BLaER1 treated with 17β-estradiol and CSF1 and Interleukin-3, amounts not matched to agents 10 nM and 100 nM (cell line): ENCODE measurements around the gene PRKG1.

Experiments used
- H3K27ac ChIP-seq, 11 experiments: shearing (Covaris generic); formaldehyde crosslinking; 2 replicates each; pipeline ENCODE4 v1.8.1; 2022
- H3K27me3 ChIP-seq, 11 experiments: shearing (Covaris generic); formaldehyde crosslinking; 2 replicates each; pipeline ENCODE4 v1.8.1; 2022
- H3K36me3 ChIP-seq, 11 experiments: shearing (Covaris generic); formaldehyde crosslinking; 2 replicates each; pipeline ENCODE4 v1.8.1; 2022
- H3K4me1 ChIP-seq, 10 experiments: shearing (Covaris generic); formaldehyde crosslinking; 2 replicates each; pipeline ENCODE4 v1.8.1; 2022
- H3K4me2 ChIP-seq, 11 experiments: shearing (Covaris generic); formaldehyde crosslinking; 2 replicates each; pipeline ENCODE4 v1.8.1; 2022
- H3K4me3 ChIP-seq, 10 experiments: shearing (Covaris generic); formaldehyde crosslinking; 2 replicates each; pipeline ENCODE4 v1.8.1; 2022
- H3K9ac ChIP-seq, 11 experiments: shearing (Covaris generic); formaldehyde crosslinking; 2 replicates each; pipeline ENCODE4 v1.8.1; 2022
- H3K9me3 ChIP-seq, 11 experiments: shearing (Covaris generic); formaldehyde crosslinking; replicated peaks in 1 of 11; 2 replicates each; pipeline ENCODE4 v1.8.1; 2022
- H4K20me1 ChIP-seq, 11 experiments: shearing (Covaris generic); formaldehyde crosslinking; 2 replicates each; pipeline ENCODE4 v1.8.1; 2022
- Cebpa-rat ChIP-seq, 11 experiments: shearing (Covaris generic); IDR thresholded peaks; 2 replicates each; pipeline ENCODE4 v1.8.1; 2022

The PRKG1 gene

GRCh38 chr10:51986516-51986915 is 912.2 kb downstream of the PRKG1 start:
- Histone ChIP-seq H4K20me1 (no peaks in the 10 kb centered on the region), H3K4me2 (no peak overlapping the region), H3K36me3 (no peaks in the 10 kb centered on the region), H3K27me3 (no peaks in the 10 kb centered on the region), H3K9me3 (no peaks in the 10 kb centered on the region; a peak in 1 of 22 replicates), H3K9ac (no peak overlapping the region), H3K4me3 (no peak overlapping the region), H3K4me1 (no peaks in the 10 kb centered on the region), H3K27ac (no peak overlapping the region)
- TF ChIP-seq Cebpa-rat (IDR thresholded peaks at IDR 0.05): no peak

- Histone ChIP-seq H4K20me1 (no peaks in the 10 kb centered on the region), H3K9me3 (no peaks in the 10 kb centered on the region; a peak in 1 of 22 replicates), H3K4me2 (no peak overlapping the region), H3K36me3 (no peaks in the 10 kb centered on the region), H3K27ac (no peak overlapping the region), H3K4me1 (no peaks in the 10 kb centered on the region), H3K9ac (no peak overlapping the region), H3K4me3 (no peak overlapping the region), H3K27me3 (no peaks in the 10 kb centered on the region)
- TF ChIP-seq Cebpa-rat (IDR thresholded peaks at IDR 0.05): no peak
These were observed 919.2 kb downstream of the PRKG1 start for GRCh38 chr10:51993475-51993874.

GRCh38 chr10:51999096-51999495 is 924.8 kb downstream of the PRKG1 start:
- no peak for TF ChIP-seq Cebpa-rat (IDR thresholded peaks at IDR 0.05)
- H3K9ac ChIP-seq: no peak overlapping the region
- no peaks in the 10 kb centered on the region for H3K27me3 ChIP-seq
- no peaks in the 10 kb centered on the region for H3K9me3 ChIP-seq
- no peaks in the 10 kb centered on the region for H4K20me1 ChIP-seq
- no peaks in the 10 kb centered on the region for H3K36me3 ChIP-seq
- H3K4me3 ChIP-seq: no peak overlapping the region
- H3K4me2 ChIP-seq: no peak overlapping the region
- no peaks in the 10 kb centered on the region for H3K4me1 ChIP-seq
- H3K27ac ChIP-seq: no peak overlapping the region

- Histone ChIP-seq H3K27me3 (no peaks in the 10 kb centered on the region), H3K9me3 (peaks cover 6 to 23% (median 13%) of the 10 kb centered on the region in 11 experiments; a peak in 17 of 22 replicates), H3K36me3 (no peaks in the 10 kb centered on the region), H3K4me1 (no peaks in the 10 kb centered on the region), H3K4me3 (no peak overlapping the region), H3K9ac (no peak overlapping the region), H3K4me2 (no peak overlapping the region), H4K20me1 (no peaks in the 10 kb centered on the region), H3K27ac (no peak overlapping the region)
- no peak for TF ChIP-seq Cebpa-rat (IDR thresholded peaks at IDR 0.05)
These were observed 930.2 kb downstream of the PRKG1 start for GRCh38 chr10:52004342-52004949.

- H3K9ac ChIP-seq: no peak overlapping the region
- H3K36me3 ChIP-seq: no peaks in the 10 kb centered on the region
- no peak overlapping the region for H3K4me3 ChIP-seq
- no peaks in the 10 kb centered on the region for H3K4me1 ChIP-seq
- H4K20me1 ChIP-seq: no peaks in the 10 kb centered on the region
- no peak overlapping the region for H3K4me2 ChIP-seq
- no peak overlapping the region for H3K27ac ChIP-seq
- H3K27me3 ChIP-seq: no peaks in the 10 kb centered on the region
- H3K9me3 ChIP-seq: peaks cover 7 to 23% (median 16%) of the 10 kb centered on the region in 11 experiments; a peak in 18 of 22 replicates
- TF ChIP-seq Cebpa-rat (IDR thresholded peaks at IDR 0.05): no peak
These were observed 932.8 kb downstream of the PRKG1 start for GRCh38 chr10:52007091-52007490.

- no peak overlapping the region for H3K9ac ChIP-seq
- H3K9me3 ChIP-seq: peaks cover 27 to 48% (median 38%) of the 10 kb centered on the region in 11 experiments
- no peaks in the 10 kb centered on the region for H4K20me1 ChIP-seq
- H3K4me3 ChIP-seq: no peak overlapping the region
- no peaks in the 10 kb centered on the region for H3K27me3 ChIP-seq
- no peaks in the 10 kb centered on the region for H3K4me1 ChIP-seq
- no peak overlapping the region for H3K4me2 ChIP-seq
- no peak for TF ChIP-seq Cebpa-rat (IDR thresholded peaks at IDR 0.05)
- no peaks in the 10 kb centered on the region for H3K36me3 ChIP-seq
- no peak overlapping the region for H3K27ac ChIP-seq
These were observed 936.8 kb downstream of the PRKG1 start for GRCh38 chr10:52011118-52011517.

GRCh38 chr10:52019077-52019555 is 944.8 kb downstream of the PRKG1 start:
- no peak overlapping the region for H3K4me3 ChIP-seq
- no peak overlapping the region for H3K4me2 ChIP-seq
- H4K20me1 ChIP-seq: no peaks in the 10 kb centered on the region
- H3K27me3 ChIP-seq: no peaks in the 10 kb centered on the region
- H3K36me3 ChIP-seq: no peaks in the 10 kb centered on the region
- TF ChIP-seq Cebpa-rat (IDR thresholded peaks at IDR 0.05): no peak
- H3K27ac ChIP-seq: no peak overlapping the region
- H3K9ac ChIP-seq: no peak overlapping the region
- H3K9me3 ChIP-seq: peaks cover 14 to 17% (median 15%) of the 10 kb centered on the region in 11 experiments
- no peaks in the 10 kb centered on the region for H3K4me1 ChIP-seq

GRCh38 chr10:52019656-52020055 is 945.4 kb downstream of the PRKG1 start:
- H3K27me3 ChIP-seq: no peaks in the 10 kb centered on the region
- no peak overlapping the region for H3K27ac ChIP-seq
- no peaks in the 10 kb centered on the region for H4K20me1 ChIP-seq
- H3K4me2 ChIP-seq: no peak overlapping the region
- TF ChIP-seq Cebpa-rat (IDR thresholded peaks at IDR 0.05): no peak
- no peak overlapping the region for H3K4me3 ChIP-seq
- peaks cover 8 to 12% (median 10%) of the 10 kb centered on the region in 11 experiments for H3K9me3 ChIP-seq
- no peaks in the 10 kb centered on the region for H3K36me3 ChIP-seq
- no peak overlapping the region for H3K9ac ChIP-seq
- no peaks in the 10 kb centered on the region for H3K4me1 ChIP-seq

- H3K27ac ChIP-seq: no peak overlapping the region
- no peaks in the 10 kb centered on the region for H4K20me1 ChIP-seq
- no peak overlapping the region for H3K4me2 ChIP-seq
- H3K4me3 ChIP-seq: no peak overlapping the region
- no peaks in the 10 kb centered on the region for H3K27me3 ChIP-seq
- no peaks in the 10 kb centered on the region for H3K36me3 ChIP-seq
- H3K9me3 ChIP-seq: peaks cover 3 to 7% (median 5%) of the 10 kb centered on the region in 11 experiments
- H3K9ac ChIP-seq: no peak overlapping the region
- no peaks in the 10 kb centered on the region for H3K4me1 ChIP-seq
- no peak for TF ChIP-seq Cebpa-rat (IDR thresholded peaks at IDR 0.05)
These were observed 945.9 kb downstream of the PRKG1 start for GRCh38 chr10:52020173-52020572.

GRCh38 chr10:52020702-52021101 is 946.4 kb downstream of the PRKG1 start:
- H3K4me1 ChIP-seq: no peaks in the 10 kb centered on the region
- no peak overlapping the region for H3K4me3 ChIP-seq
- H3K9me3 ChIP-seq: peaks cover 0 to 1% (median 0%) of the 10 kb centered on the region in 11 experiments; a peak in 7 of 22 replicates
- H3K9ac ChIP-seq: no peak overlapping the region
- no peaks in the 10 kb centered on the region for H3K36me3 ChIP-seq
- no peak overlapping the region for H3K4me2 ChIP-seq
- no peak overlapping the region for H3K27ac ChIP-seq
- no peak for TF ChIP-seq Cebpa-rat (IDR thresholded peaks at IDR 0.05)
- no peaks in the 10 kb centered on the region for H3K27me3 ChIP-seq
- no peaks in the 10 kb centered on the region for H4K20me1 ChIP-seq
